CD4-positive, alpha-beta T cell treated with Interferon gamma for 1 hour (primary cell): Measurements from ENCODE around the gene FMO1.
A peak's percentile ranks its signal among the peaks of the same experiment; 100 is the strongest.
"Not testable (repeated sequence)": the region's sequence is repeated elsewhere in the genome, so short reads cannot be mapped to it uniquely, and the experiment has no call there.

Experiments used
- DNase-seq: peaks from one replicate; pipeline ENCODE4 v3.0.0-alpha.2; 2020

FMO1 gene

DNA sequence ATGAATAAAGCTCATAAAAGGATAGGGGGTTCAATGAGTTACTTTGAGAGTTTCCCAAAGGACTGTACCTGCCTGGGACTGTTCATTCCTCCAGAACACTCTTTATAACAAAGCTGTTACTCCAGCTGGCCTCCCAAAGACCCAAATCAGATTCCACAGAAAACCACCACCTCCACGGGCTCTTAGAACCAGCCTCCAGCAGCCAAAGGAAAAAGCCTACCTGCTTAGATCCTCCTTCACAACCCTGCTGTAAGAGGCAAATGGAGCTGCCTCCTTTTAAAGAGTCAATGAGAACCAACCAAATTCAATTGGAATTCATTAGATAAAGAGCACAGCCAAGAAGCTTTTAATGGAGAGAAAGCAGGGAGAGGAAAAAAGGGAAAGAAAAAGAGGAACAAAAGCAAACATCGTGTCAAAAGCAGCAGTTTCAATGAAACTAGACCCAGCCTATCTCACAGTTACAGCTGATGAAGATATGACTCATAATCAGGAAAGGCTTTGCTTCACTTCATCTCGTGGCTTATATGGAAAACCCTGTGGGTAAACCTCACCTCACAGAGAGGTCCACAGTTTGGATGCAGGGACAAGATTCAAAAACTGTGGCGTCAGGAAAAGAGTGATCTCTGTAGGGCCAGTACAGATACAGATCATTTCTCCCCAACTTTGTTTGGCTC, 37.9 kb downstream of the FMO1 start:
- no peak for DNase-seq

DNA sequence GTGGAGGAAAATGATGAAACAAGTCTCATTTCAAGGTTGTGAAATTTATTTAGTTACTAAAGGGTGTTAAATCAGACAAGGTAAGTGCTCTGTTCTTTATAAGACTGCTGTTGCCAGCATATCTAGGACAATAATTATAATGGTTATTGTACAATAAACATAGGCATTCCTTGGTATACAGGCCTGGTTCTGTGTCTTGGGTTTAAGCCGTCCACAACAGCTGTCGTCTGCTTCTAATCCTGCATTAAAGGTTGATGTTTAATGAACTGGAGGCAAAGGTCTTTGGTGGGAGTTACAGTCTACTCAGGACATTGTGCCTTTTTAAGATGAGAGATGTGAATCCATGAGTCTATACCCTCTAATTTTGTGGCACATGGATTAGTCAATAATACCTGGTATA, 42.3 kb downstream of the FMO1 start:
- no peak for DNase-seq

DNA sequence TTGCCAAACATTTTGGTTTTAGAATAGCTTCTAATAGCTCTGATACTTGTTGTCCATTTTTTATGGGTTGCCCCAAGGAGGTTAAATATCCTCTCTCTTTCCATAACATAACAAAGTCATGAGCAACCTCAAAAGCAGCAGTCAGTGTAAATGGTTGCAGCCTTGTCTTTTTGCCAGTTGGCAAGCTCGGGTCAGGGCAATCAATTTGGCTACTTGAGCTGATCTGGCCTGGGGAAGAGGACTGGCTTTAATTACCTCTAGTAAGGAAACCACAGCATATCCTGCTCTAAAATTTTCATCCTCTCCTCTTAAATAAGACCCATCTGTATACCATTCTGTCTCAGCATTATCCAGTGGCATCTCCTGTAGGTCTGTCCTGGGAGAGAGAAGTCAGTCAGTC, 44.5 kb downstream of the FMO1 start:
- no peak for DNase-seq

DNA sequence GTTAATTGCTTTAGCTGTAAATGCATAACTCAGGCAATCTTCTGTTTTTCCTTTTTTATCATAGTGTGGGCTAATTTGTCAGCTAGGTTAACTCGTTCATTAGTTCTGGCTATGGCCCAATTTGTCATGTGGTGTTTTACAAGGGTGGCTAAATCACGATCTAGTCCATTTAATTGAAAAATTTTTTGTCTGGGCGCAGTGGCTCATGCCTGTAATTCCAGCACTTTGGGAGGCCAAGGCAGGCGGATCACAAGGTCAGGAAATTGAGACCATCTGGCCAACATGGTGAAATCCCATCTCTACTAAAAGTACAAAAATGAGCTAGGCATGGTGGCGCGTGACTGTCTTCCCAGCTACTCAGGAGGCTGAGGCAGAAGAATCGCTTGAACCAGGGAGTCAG, 47.1 kb downstream of the FMO1 start:
- DNase-seq, result not testable (repeated sequence)

DNA sequence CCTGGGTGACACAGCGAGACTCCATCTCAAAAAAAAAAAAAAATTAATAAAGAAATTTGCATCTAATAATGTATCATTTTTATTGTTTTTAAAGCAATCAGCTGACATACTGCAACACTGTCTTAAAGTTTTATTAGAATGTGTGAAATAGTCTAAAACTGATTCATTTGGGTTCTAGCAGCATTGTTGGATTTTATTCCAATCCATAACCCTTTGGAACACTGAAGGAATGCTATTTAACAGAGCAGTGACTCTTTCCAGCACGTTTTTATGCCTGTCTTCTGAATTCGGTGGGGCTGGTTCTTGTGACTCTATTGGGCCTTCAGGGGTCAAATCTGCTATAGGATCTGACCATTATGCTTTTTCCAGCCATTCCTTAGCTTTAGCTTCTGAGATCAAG, 47.5 kb downstream of the FMO1 start:
- DNase-seq, result no peak

DNA sequence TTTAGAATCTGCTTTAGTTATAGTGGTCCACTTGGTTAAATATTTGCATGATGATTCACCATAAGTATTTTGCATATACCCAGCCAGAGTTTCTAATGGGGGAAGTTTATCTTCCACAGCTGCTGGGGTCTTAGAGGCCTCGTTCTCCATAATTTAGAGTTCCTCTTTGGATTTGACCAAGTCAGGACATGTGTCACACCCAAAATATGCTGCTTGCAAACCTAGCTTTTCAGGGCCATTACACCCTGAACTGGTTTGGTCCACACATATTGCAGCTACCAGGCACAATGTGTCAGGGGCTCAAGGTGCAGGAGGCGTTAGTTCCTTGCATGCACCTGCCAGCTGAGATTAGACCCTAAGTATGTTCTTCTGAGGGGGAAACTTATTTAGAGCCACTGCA, 48.6 kb downstream of the FMO1 start:
- no peak for DNase-seq

DNA sequence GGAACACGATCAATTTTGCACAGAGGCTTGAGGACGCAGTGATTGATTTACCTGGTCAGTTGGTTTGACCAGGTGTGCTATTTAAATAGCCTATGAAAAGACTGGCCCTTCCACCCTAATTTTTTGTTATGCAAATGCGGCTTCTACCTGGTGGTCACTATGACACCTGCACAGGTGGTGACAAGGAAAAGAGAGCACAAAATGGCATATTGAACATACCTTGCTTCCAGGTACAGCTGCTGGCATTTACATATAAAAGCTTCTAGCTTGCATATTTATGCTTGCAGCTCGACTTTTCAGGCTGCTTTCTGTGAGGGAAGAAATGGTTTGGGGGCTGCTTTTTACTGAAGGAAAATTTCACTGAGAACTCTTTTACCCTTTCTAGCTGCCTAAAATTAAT, 50.4 kb downstream of the FMO1 start:
- no peak for DNase-seq

DNA sequence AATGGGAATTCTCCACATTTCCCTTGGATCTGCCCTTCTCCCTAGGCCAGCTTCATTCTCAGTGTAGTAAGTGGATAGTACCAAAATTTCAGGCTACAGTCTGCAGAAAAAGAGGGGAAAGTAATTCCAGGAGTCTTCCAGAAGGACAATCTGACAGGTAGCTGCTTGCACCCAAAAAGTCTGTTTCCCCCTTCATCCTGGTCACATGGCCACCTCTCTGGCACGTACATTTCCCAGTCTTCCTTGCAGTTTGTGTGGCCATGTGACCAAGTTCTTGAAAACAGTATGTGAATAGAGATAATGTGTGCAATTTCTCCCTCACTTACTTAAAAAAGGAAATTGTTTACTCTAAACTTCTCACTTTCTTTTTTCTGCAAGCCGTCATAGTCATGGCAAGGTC, 51.0 kb downstream of the FMO1 start:
- no peak for DNase-seq

DNA sequence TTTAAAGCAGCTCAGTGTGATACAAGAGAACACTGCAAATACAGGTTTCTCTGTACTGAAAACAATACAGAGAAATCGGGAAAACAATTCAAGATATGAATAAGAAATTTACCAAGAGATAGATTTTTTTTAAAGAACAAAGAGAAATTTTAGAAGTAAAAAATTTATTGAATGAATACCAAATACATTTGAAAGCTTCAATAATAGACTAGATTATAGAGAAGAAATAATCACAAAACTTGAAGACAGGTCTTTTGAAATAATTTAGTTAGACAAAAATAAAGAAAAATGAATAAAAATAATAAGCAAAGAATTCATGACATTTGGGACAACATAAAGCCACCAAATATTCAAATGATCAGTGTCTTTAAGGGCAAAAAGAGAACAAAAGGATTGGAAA, 52.1 kb downstream of the FMO1 start:
- DNase-seq, result no peak

DNA sequence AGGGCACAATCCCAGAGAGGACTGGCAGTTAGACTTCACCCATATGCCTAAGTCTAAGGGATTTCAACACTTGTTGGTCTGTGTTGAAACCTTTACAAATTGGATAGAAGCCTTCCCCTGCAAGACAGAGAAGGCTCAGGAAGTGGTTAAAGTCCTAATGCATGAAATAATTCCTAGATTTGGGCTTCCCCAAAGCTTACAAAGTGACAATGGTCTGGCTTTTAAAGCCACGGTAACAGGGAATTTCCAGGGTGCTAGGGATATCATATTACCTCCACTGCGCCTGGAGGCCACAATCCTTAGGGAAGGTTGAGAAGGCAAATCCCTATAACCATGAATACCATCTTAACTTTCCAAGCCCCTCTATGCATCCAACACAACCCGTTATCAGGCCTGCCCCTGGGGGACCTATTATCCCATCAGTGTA, 62.4 kb downstream of the FMO1 start:
- DNase-seq, result no peak

DNA sequence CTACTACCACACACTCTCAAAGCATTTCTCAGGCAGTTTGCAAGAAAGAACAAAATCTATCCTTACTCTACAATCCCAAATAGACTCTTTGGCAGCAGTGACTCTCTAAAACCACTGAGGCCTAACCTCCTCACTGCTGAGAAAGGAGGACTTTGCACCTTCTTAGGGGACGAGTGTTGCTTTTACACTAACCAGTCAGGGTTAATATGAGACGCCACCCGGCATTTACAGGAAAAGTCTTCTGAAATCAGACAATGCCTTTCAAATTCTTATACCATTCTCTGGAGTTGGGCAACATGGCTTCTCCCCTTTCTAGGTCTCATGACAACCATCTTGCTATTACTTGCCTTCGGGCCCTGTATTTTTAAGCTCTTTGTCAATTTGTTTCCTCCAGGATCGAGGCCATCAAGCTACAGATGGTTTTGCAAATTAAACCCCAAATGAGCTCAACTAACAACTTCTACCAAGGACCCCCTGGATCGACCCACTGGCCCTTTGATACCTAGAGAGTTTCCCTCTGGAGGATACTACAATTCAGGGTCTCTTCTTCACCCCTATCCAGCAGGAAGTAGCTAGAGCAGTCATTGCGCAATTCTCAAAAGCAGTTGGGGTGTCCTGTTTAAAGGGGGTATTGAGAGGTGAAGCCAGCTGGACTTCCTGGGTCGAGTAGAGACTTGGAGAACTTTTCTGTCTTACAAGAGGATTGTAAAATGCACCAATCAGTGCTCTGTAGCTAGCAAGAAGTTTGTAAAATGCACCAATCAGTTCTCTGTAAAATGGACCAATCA, 63.7 kb downstream of the FMO1 start:
- no peak for DNase-seq

DNA sequence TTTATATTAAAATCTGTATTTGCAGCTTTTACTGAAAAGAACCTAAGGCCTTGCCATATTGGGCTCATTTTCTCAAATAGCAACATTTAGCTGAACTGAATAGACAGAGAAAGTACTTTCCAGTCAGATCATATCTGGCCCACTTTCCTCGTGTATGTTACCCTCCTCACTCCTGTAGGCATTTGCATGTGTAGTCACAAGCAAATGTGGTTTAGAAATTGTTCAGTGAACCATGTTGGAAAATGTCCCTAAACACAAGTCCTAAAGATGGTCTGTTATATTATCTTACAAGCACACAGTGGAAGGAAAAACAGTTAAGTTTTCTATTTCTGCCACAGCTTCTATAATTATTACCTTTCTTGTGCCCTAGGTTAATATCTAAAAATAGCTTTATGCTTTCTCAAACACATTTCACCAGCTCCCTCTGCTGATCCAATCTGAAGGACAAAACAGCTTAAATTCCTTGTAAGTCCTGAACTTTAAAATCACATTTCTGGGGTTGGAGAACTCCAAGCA, 65.1 kb downstream of the FMO1 start:
- DNase-seq, result no peak

DNA sequence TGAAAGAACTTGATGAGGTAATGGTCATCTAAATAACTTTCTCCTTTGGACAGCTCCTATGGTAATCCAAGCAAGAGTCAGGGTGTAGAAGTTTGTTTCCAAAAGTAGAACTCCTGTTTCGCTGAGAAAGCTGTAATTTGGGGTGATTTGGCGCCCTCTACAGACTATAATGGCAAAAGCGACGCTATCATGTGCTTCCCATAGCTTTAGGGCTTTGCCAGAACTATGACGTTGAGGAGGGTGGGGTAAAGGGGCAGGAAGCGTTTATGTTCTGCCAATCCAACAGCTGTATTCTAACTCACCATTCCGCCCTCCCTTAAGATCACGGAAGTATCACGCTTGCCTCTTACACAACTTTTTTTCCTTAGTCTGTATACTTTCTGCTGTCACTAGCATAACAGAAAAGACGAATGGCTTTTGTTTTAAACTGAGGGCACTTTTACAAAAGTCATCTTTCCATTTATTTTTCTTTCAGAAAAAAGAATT, 65.6 kb downstream of the FMO1 start, which contains the start of gene FMO4:
Gene FMO4 (plus strand): TSS at position 349 of the 486 bp plus-strand sequence. CDS start 5,643 bp downstream, outside the sequence.
- peak; percentile 92 for DNase-seq

DNA sequence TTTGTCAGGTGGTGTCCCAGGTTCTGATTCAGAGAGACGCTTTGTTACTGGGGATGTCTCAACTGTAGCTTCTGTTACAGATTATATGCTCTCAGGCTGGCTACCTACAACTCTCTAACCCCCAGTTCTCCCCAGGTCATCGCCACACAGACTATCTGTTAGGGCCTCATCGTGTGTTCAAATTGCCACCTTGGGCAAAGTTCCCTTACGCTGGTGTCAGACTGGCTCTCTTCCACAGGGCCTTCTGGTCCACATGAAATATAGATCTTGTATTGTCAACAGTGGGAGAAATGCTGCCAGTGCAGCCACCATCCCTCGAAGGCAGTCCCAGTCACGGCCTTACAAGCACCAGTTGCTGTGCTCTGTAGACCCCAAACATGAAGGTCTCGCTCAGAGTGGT, 81.0 kb downstream of the FMO1 start:
- no peak for DNase-seq

DNA sequence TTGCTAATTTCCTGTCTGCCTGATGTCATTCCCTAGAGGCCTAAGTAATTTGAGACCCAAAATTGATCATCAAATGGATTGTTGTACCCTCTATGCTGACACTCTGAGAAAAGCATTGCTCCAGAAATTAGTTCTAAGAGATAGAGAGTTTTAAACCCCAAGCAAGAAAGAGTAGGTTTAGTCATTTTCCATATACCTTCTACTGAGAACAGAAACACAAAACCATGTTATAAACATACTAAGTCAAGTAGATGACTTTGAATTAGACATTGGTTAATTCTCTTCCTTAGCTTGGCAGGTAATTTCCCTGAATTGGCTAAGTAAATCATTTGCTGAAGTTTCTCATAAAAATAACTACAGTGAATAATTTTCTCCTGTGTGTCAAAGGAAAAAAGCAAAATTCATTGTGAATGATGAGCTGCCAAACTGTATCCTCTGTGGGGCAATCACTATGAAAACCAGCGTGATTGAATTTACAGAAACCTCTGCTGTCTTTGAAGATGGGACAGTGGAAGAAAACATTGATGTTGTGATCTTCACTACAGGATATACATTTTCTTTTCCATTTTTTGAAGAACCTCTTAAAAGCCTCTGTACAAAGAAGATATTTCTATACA, 85.8 kb downstream of the FMO1 start:
- no peak for DNase-seq
